H1 (cell line): Measurements from ENCODE around the gene SCGB1D4. TPM values are rescaled to one million over a fixed set of nuclear protein-coding genes. Genes with fewer than 3 reads are reported as not detected.

Experiments used
- CTCF ChIA-PET: fragments of 300-600 bp; sonication (Branson Sonifier 250); formaldehyde crosslinking; loops from one replicate; lab custom pipeline; 2021; ENCODE audit not compliant: partially characterized antibody; lab: Charles Lee
- POLR2A ChIA-PET: fragments of 300-600 bp; sonication (Branson Sonifier 250); formaldehyde crosslinking; loops from one replicate; lab custom pipeline; 2021; ENCODE audit warnings: inconsistent platforms; ENCODE audit not compliant: partially characterized antibody; lab: Charles Lee
- DNase-seq, 2 experiments: peaks; one replicate each; pipeline versions ENCODE4 v3.0.0 to v3.0.0-alpha.2; 2010 to 2022; ENCODE audit warnings: low spot score in 2 of 2, low read depth in 1 of 2, mixed read lengths in 1 of 2
- FAIRE-seq: peaks from 2 replicates; lab custom pipeline; 2011; peaks lifted over from hg19 to GRCh38; lab: Jason Lieb, UNC
- H2AFZ ChIP-seq: 2 replicates; pipeline ENCODE4 v1.8.1; 2012; ENCODE audit warnings: low read length, inconsistent platforms
- H2AK5ac ChIP-seq: 2 replicates; pipeline ENCODE4 v1.6.1; 2013; ENCODE audit warnings: low read depth, low read length
- H2BK120ac ChIP-seq: replicated peaks from 2 replicates; pipeline ENCODE3; 2013; ENCODE audit warnings: low read depth, low read length, inconsistent platforms
- H2BK12ac ChIP-seq: 2 replicates; pipeline ENCODE4 v1.6.1; 2013; ENCODE audit warnings: low read depth, low read length
- H2BK15ac ChIP-seq: 2 replicates; pipeline ENCODE4 v1.6.1; 2013; ENCODE audit warnings: low read length
- H2BK20ac ChIP-seq: 2 replicates; pipeline ENCODE4 v1.6.1; 2013; ENCODE audit warnings: low read length
- H2BK5ac ChIP-seq: 2 replicates; pipeline ENCODE4 v1.6.1; 2013; ENCODE audit warnings: low read depth, low read length
- H3K14ac ChIP-seq: 2 replicates; pipeline ENCODE4 v1.6.1; 2013; ENCODE audit warnings: inconsistent platforms; ENCODE audit not compliant: insufficient read length
- H3K18ac ChIP-seq: 2 replicates; pipeline ENCODE4 v1.6.1; 2013; ENCODE audit warnings: low read length; ENCODE audit errors: extremely low read depth
- H3K23ac ChIP-seq: 2 replicates; pipeline ENCODE4 v1.6.1; 2013; ENCODE audit warnings: inconsistent platforms; ENCODE audit not compliant: insufficient read length
- H3K23me2 ChIP-seq: 2 replicates; pipeline ENCODE4 v1.6.1; 2013; ENCODE audit warnings: low read depth, low read length
- H3K27ac ChIP-seq: 2 replicates; pipeline ENCODE4 v1.6.1; 2011; ENCODE audit warnings: low read depth, low read length, inconsistent platforms
- H3K27me3 ChIP-seq, 4 experiments: replicated peaks in 1 of 4; 1 replicate in 1 of 4; 2 replicates in 3 of 4; pipeline versions ENCODE4 v1.6.1 to v1.8.1; 2011 to 2013; ENCODE audit warnings: low read length in 3 of 4, mild to moderate bottlenecking in 3 of 4, inconsistent platforms in 2 of 4, mixed read lengths in 2 of 4, moderate library complexity in 1 of 4; ENCODE audit not compliant: control insufficient read depth in 3 of 4, insufficient read depth in 3 of 4; ENCODE audit errors: extremely low read depth in 1 of 4
- H3K36me3 ChIP-seq, 4 experiments: 2 replicates each; pipeline versions ENCODE4 v1.6.1 to v1.8.1; 2011 to 2013; ENCODE audit warnings: mild to moderate bottlenecking in 4 of 4, low read length in 3 of 4, moderate library complexity in 2 of 4, control low read depth in 1 of 4, inconsistent platforms in 1 of 4; ENCODE audit not compliant: insufficient read depth in 4 of 4, control insufficient read depth in 2 of 4
- H3K4ac ChIP-seq: replicated peaks from 2 replicates; pipeline ENCODE3; 2013; ENCODE audit warnings: low read length, low read depth, mixed read lengths, inconsistent platforms; ENCODE audit not compliant: insufficient read length
- H3K4me1 ChIP-seq, 4 experiments: replicated peaks in 1 of 4; 1 replicate in 1 of 4; 2 replicates in 3 of 4; pipeline versions ENCODE4 v1.6.1 to v1.8.1; 2011 to 2013; ENCODE audit warnings: low read length in 3 of 4, inconsistent platforms in 2 of 4, mixed read lengths in 1 of 4; ENCODE audit not compliant: insufficient read depth in 4 of 4, control insufficient read depth in 3 of 4
- H3K4me2 ChIP-seq, 2 experiments: 2 replicates each; pipeline versions ENCODE4 v1.6.1 to v1.8.1; 2011 to 2013; ENCODE audit warnings: low read depth in 2 of 2, low read length in 2 of 2, control low read depth in 1 of 2, inconsistent platforms in 1 of 2, mild to moderate bottlenecking in 1 of 2; ENCODE audit not compliant: insufficient read depth in 1 of 2
- H3K4me3 ChIP-seq, 4 experiments: fragments of 200-600, 300-600 bp in 1 of 4; sonication (generic), shearing (Covaris generic), sonication (Bioruptor Twin) in 1 of 4; 2 replicates each; pipeline versions ENCODE4 v1.5.1 to v1.8.1; 2011 to 2016; ENCODE audit warnings: low read length in 4 of 4, low read depth in 3 of 4, control low read depth in 2 of 4, inconsistent platforms in 2 of 4, mild to moderate bottlenecking in 2 of 4, mixed read lengths in 1 of 4, moderate library complexity in 1 of 4; ENCODE audit not compliant: insufficient read depth in 2 of 4; ENCODE audit errors: extremely low read depth in 1 of 4
- H3K56ac ChIP-seq: replicated peaks from 2 replicates; pipeline ENCODE3; 2013; ENCODE audit warnings: low read depth, mild to moderate bottlenecking, mixed read lengths, low read length, inconsistent platforms; ENCODE audit not compliant: insufficient read length
- H3K79me1 ChIP-seq: 2 replicates; pipeline ENCODE4 v1.6.1; 2013; ENCODE audit warnings: low read depth, low read length, control low read depth
- H3K79me2 ChIP-seq, 2 experiments: 2 replicates each; pipeline versions ENCODE4 v1.6.1 to v1.8.1; 2012 to 2013; ENCODE audit warnings: low read length in 2 of 2, mild to moderate bottlenecking in 2 of 2, inconsistent platforms in 1 of 2; ENCODE audit not compliant: insufficient read depth in 2 of 2, control insufficient read depth in 1 of 2
- H3K9ac ChIP-seq, 4 experiments: replicated peaks in 1 of 4; 1 replicate in 1 of 4; 2 replicates in 3 of 4; pipeline versions ENCODE4 v1.6.1 to v1.8.1; 2011 to 2013; ENCODE audit warnings: low read depth in 3 of 4, low read length in 3 of 4, control low read depth in 2 of 4, mild to moderate bottlenecking in 2 of 4, moderate library complexity in 2 of 4, inconsistent platforms in 1 of 4; ENCODE audit errors: extremely low read depth in 1 of 4
- H3K9me3 ChIP-seq, 2 experiments: 2 replicates each; pipeline versions ENCODE4 v1.6.1 to v1.8.1; 2012 to 2013; ENCODE audit warnings: mild to moderate bottlenecking in 2 of 2, moderate library complexity in 2 of 2, control low read depth in 1 of 2, inconsistent platforms in 1 of 2, low read depth in 1 of 2, low read length in 1 of 2, mixed read lengths in 1 of 2; ENCODE audit not compliant: insufficient read depth in 2 of 2
- H4K20me1 ChIP-seq, 2 experiments: replicated peaks in 1 of 2; 2 replicates each; pipeline versions ENCODE3 to v1.8.1; 2011 to 2013; ENCODE audit warnings: inconsistent platforms in 2 of 2, low read length in 2 of 2, mild to moderate bottlenecking in 1 of 2; ENCODE audit not compliant: insufficient read depth in 2 of 2, control insufficient read depth in 1 of 2
- H4K5ac ChIP-seq: 2 replicates; pipeline ENCODE4 v1.6.1; 2013; ENCODE audit warnings: low read length, low read depth, mixed read lengths, inconsistent platforms; ENCODE audit not compliant: insufficient read length
- H4K8ac ChIP-seq: 2 replicates; pipeline ENCODE4 v1.8.0; 2013; ENCODE audit warnings: mild to moderate bottlenecking, moderate library complexity, low read length, inconsistent platforms; ENCODE audit not compliant: insufficient read depth; ENCODE audit errors: extremely low read depth
- H4K91ac ChIP-seq: replicated peaks from 2 replicates; pipeline ENCODE3; 2013; ENCODE audit warnings: low read length, mixed read lengths, inconsistent platforms; ENCODE audit not compliant: insufficient read length
- BRCA1 ChIP-seq: IDR thresholded peaks from 2 replicates; pipeline ENCODE4 v1.6.1; 2012; ENCODE audit warnings: low read depth, low read length, improper control_type of control experiment
- EGR1 ChIP-seq: IDR thresholded peaks from 2 replicates; pipeline ENCODE4 v1.6.1; 2011; ENCODE audit warnings: low read depth, low read length, borderline replicate concordance
- EP300 ChIP-seq, 2 experiments: IDR thresholded peaks; 1 replicate in 1 of 2; 2 replicates in 1 of 2; pipeline ENCODE4 v1.6.1; 2011 to 2012; ENCODE audit warnings: low read depth in 2 of 2, low read length in 2 of 2, mild to moderate bottlenecking in 2 of 2, borderline replicate concordance in 1 of 2, inconsistent platforms in 1 of 2, moderate library complexity in 1 of 2
- FOSL1 ChIP-seq: IDR thresholded peaks from 2 replicates; pipeline ENCODE4 v1.6.1; 2011; ENCODE audit warnings: mild to moderate bottlenecking, low read depth, low read length, moderate library complexity; ENCODE audit not compliant: insufficient read depth
- NANOG ChIP-seq: IDR thresholded peaks from 2 replicates; pipeline ENCODE4 v1.6.1; 2011; ENCODE audit warnings: low read length, low read depth, mild to moderate bottlenecking, inconsistent platforms; ENCODE audit not compliant: insufficient read depth, poor library complexity, severe bottlenecking
- RXRA ChIP-seq: IDR thresholded peaks from 2 replicates; pipeline ENCODE4 v1.6.1; 2011; ENCODE audit warnings: low read depth, mild to moderate bottlenecking, low read length, moderate library complexity; ENCODE audit not compliant: insufficient read depth
- TEAD4 ChIP-seq: IDR thresholded peaks from 2 replicates; pipeline ENCODE4 v1.6.1; 2012; ENCODE audit warnings: low read depth, low read length, inconsistent platforms, mixed read lengths
- WGBS, 2 experiments: shearing (Covaris generic) in 1 of 2; methylation state at CpG; one replicate each; pipeline versions ENCODE4 v1.1.6 to v1.1.7; 2013 to 2015; ENCODE audit warnings: low lambda C conversion rate in 2 of 2, mixed read lengths in 2 of 2, inconsistent platforms in 1 of 2, low coverage in 1 of 2, missing lambda C conversion rate in 1 of 2; ENCODE audit not compliant: insufficient replicate concordance in 2 of 2, insufficient coverage in 1 of 2, insufficient read length in 1 of 2; ENCODE audit errors: extremely low coverage in 1 of 2, missing lambda C conversion rate in 1 of 2; 5-methylcytosine and 5-hydroxymethylcytosine counted together
- polyA plus RNA-seq, 7 experiments: library from polyadenylated mRNA; depleted of rRNA in 3 of 7; stranded (reverse) in 5 of 7; unstranded in 2 of 7; fragments of >200 nt in 5 of 7; fragments of 200-250 nt in 2 of 7; gene quantifications; 1 replicate in 5 of 7; 2 replicates in 1 of 7; 4 replicates in 1 of 7; pipeline versions ENCODE4 v1.2.1 to v1.2.3, GENCODE V29; 2011 to 2013; ENCODE audit warnings: missing spikeins in 2 of 7, mixed read lengths in 2 of 7
- total RNA-seq: library from RNA; stranded (reverse); fragmentation: NEBNext Ultra II Directional; extraction: Animal tissue kit (Norgen Biotek cat#: 25700); gene quantifications from 2 replicates; pipeline ENCODE4 v1.2.1, GENCODE V29; 2021

The SCGB1D4 gene
- total and polyA plus RNA-seq, 2 of the 8 experiments (the other 6 are each of a cell fraction or from before 2014, with no cell fraction given), result not detected

DNA sequence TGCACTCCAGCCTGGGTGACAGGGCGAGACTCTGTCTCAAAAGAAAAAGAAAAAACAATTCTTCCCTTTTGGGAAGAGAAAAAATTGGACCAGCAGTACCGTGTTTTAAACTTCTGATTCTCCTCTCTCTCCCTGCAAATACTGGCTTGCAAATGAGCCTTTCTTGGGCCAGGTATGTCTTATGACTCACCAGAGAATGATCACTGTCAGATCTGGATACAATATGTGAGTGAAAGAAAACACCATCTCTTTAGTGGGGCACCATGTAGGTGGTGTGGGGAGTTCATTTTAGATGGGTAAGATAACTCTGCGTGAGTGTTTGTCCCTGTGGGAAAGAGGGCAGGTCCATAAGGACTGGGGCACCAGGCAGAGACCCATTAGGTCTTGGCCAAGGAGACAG is 31.3 kb downstream of the SCGB1D4 start:
- 89% methylated on average over 2 of the region's 3 CpGs; no CpG with 5 or more reads in 1 of the 2 experiments for WGBS, 2 experiments
- H3K23me2 ChIP-seq, result peaks cover 2% of the 10 kb centered on the region; the same call in 1 of the 2 replicates
- FAIRE-seq, result no peak

More for the DNA sequence above, 31.3 kb downstream of the SCGB1D4 start:
- Histone ChIP-seq H3K56ac (no peak overlapping the region), H3K36me3 (no peaks in the 10 kb centered on the region), H4K8ac (no peak overlapping the region), H3K4me1 (no peaks in the 10 kb centered on the region), H2BK5ac (no peak overlapping the region), H2BK20ac (no peak overlapping the region), H2BK15ac (no peak overlapping the region), H3K4ac (no peak overlapping the region), H3K27ac (no peak overlapping the region), H3K79me1 (no peaks in the 10 kb centered on the region), H3K79me2 (no peaks in the 10 kb centered on the region), H4K91ac (no peak overlapping the region), H2BK12ac (no peak overlapping the region), H3K27me3 (no peaks in the 10 kb centered on the region), H3K23ac (no peak overlapping the region), H2AFZ (no peak overlapping the region), H2AK5ac (no peak overlapping the region), H4K20me1 (no peaks in the 10 kb centered on the region), H3K9me3 (no peaks in the 10 kb centered on the region), H3K4me2 (no peak overlapping the region), H2BK120ac (no peak overlapping the region), H3K4me3 (no peak overlapping the region), H4K5ac (no peak overlapping the region), H3K18ac (no peak overlapping the region), H3K9ac (no peak overlapping the region)
- no peak for DNase-seq
- CTCF ChIA-PET, result no interaction called here
- POLR2A ChIA-PET, result no interaction called here
- TF ChIP-seq TEAD4 (no peak), EGR1 (no peak), EP300 (IDR thresholded peaks at IDR 0.05; ENCODE audit: borderline replicate concordance in 1 of 2, low read depth in 2 of 2, low read length in 2 of 2) (no peak), BRCA1 (no peak), RXRA (no peak), NANOG (no peak), FOSL1 (no peak)
- TF ChIP-seq, all 59 proteins: peak for 0
- H3K14ac ChIP-seq, result no peak overlapping the region
